Fibroblast of skin of abdomen (primary cell): ENCODE data around the gene NMUR2.

Source experiments
- DNase-seq: peaks from one replicate; pipeline ENCODE4 v3.0.0-alpha.2; 2013

Gene NMUR2

GRCh38 chr5:152369298-152369697, 35.8 kb downstream of the NMUR2 start:
- DNase-seq, result no peak

DNA sequence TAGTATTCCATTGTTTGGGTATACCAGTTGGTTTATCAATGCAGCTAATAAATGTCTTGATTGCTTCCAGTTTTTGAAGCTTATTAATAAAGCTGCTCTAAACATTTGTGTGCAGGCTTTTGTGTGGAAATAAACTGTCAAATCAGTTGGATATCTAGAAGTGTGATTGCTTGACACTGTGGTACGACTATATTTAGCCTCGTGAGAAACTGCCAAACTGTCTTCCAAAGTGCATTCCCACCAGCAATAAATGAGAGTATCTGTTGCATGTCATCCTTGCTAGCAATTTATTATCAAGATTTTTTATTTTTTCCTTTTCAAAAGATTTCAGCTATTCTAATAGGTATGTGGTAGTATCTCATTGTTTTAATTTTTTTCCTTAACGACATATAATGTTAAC, 37.5 kb downstream of the NMUR2 start:
- no peak for DNase-seq

GRCh38 chr5:152366716-152367115, 38.4 kb downstream of the NMUR2 start:
- DNase-seq, result no peak

- DNase-seq, result no peak
Observed at GRCh38 chr5:152364899-152365298, 40.2 kb downstream of the NMUR2 start.

- no peak for DNase-seq
Observed at GRCh38 chr5:152364172-152364571, 40.9 kb downstream of the NMUR2 start.

- no peak for DNase-seq
Observed at GRCh38 chr5:152358861-152359568, 46.1 kb downstream of the NMUR2 start.

GRCh38 chr5:152356506-152356905, 48.6 kb downstream of the NMUR2 start:
- no peak for DNase-seq

DNA sequence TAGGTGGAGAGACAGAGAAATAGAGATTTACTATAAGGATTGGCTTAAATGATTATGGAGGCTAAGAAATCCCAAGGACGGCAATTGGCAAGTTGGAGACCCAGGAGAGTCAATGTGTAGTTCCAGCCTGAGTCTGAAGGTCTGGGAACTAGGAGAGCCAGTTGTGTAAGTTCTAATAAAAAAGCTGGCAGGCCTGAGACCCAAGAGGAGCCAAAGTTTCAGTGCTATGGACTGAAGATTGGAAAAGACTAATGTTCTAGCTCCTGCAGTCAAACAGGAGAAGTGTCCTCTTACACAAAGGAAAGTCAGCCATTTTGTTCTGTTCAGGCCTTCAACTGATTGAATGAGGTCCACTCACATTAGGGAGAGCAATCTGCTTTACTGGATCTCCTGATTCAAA, 50.0 kb downstream of the NMUR2 start:
- no peak for DNase-seq

DNA sequence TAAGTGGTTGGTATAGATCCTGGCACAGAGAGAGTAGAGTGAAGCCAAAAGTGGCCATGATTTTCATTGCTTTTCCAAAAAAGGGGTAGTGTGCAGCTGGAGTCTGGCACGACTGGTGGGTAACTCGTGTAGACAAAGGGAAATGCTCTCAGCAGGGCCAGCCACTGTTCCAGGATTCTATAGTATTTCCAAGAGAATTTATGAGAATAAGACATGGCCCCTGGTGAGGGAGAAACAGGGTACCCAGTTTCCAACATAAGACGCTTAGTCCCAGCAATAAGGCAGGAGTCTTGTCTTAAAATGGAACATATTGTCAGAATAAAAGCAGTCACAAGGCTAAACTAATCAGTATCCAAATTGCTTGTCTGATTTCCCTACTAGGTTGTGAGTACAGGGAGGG, 52.1 kb downstream of the NMUR2 start:
- no peak for DNase-seq

DNA sequence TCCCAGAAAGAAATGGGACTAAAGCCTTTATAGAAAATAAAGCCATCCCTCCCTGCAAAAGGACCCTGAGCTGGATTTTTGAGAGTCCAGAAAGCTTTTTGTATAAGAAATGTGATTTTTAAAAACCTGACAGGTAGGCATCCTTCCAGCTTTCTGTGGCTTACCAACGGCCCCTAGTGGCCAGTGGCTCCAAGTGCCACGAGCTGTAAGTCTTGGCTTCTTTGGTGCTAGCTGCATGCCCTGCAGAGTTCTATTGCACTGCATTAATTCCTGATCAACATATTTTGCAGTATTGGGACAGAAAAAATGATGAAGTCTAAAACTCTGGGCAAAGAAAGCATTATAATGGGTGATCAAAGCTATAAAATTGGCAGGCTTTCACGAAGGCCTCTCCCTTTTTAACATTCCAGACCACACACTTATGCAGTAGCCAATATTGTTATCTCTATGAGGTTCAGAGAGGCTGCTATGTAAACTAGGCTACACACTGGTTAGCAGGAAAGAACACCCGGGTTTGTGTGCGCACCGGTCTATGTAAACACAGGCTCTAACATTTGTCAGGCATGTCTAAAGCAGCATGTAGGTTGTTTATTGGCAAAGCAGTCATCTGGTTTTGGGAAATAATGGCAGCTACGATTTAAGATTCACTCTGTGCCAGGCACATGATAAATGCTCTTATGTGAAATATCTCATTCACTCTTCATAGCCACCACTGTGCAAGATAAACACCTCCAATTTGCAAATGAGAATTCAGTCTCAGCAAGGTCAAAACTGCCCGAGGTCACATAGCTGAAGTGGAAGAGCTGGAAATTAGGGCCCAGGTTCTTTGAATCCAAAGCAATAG, 55.2 kb downstream of the NMUR2 start:
- DNase-seq, result no peak
